ENCODE results near the gene PDZD2. TPM values are rescaled to one million over a fixed set of nuclear protein-coding genes. Genes with fewer than 3 reads are reported as not detected.

The PDZD2 gene
- total RNA-seq, 8 experiments from 2014 or later = 1.6 to 6.9 (median 3.2) TPM

- ATAC-seq (replicated peaks in 6 of 8) = no peak
- Histone ChIP-seq H3K4me1 (replicated peaks in 1 of 2) (no peaks in the 10 kb centered on the region), H3K27ac (no peak overlapping the region), H3K4me3 (no peak overlapping the region)
- WGBS, 10 experiments = 23 to 100% (median 71%) methylated on average over 1 to 4 of the region's 4 CpGs; no CpG with 5 or more reads in 2 of the 10 experiments
- in situ Hi-C loops (cut with MboI; ENCODE audit: low pct_unique_long_range_greater_than_20kb in 2 of 9, low sequenced_read_pairs in 9 of 9, unreplicated experiment in 9 of 9) = loop anchor here in 1 of 9 experiments (25.0 kb wide), 1 partner anchor 221 kb away; no protein-coding TSS in a partner anchor
Measured at GRCh38 chr5:32058101-32058500, 419.2 kb downstream of the PDZD2 start.

GRCh38 chr5:32058997-32059396 is 420.1 kb downstream of the PDZD2 start:
- no peak for ATAC-seq (replicated peaks in 6 of 8)
- Histone ChIP-seq H3K4me1 (replicated peaks in 1 of 2) (no peaks in the 10 kb centered on the region), H3K4me3 (no peak overlapping the region), H3K27ac (no peak overlapping the region)
- in situ Hi-C loops (cut with MboI; ENCODE audit: low pct_unique_long_range_greater_than_20kb in 2 of 9, low sequenced_read_pairs in 9 of 9, unreplicated experiment in 9 of 9) = loop anchor here in 1 of 9 experiments (25.0 kb wide), 1 partner anchor 222 kb away; no protein-coding TSS in a partner anchor
- WGBS, 10 experiments = 3 to 95% (median 61%) methylated on average over 3 of the region's 3 CpGs; no CpG with 5 or more reads in 4 of the 10 experiments

GRCh38 chr5:32059761-32060530 is 421.0 kb downstream of the PDZD2 start:
- Histone ChIP-seq H3K27ac (no peak overlapping the region), H3K4me3 (no peak overlapping the region), H3K4me1 (replicated peaks in 1 of 2) (no peaks in the 10 kb centered on the region)
- in situ Hi-C loops (cut with MboI; ENCODE audit: low pct_unique_long_range_greater_than_20kb in 2 of 9, low sequenced_read_pairs in 9 of 9, unreplicated experiment in 9 of 9) = loop anchor here in 1 of 9 experiments (25.0 kb wide), 1 partner anchor 223 kb away; no protein-coding TSS in a partner anchor
- ATAC-seq (replicated peaks in 6 of 8) = no peak
- 0 to 92% (median 74%) methylated on average over 2 to 4 of the region's 4 CpGs for WGBS, 10 experiments

GRCh38 chr5:32061236-32061635 is 422.3 kb downstream of the PDZD2 start:
- Histone ChIP-seq H3K27ac (no peak overlapping the region), H3K4me1 (replicated peaks in 1 of 2) (no peaks in the 10 kb centered on the region), H3K4me3 (no peak overlapping the region)
- 50 to 100% (median 93%) methylated on average over 1 to 2 of the region's 2 CpGs; no CpG with 5 or more reads in 4 of the 10 experiments for WGBS, 10 experiments
- in situ Hi-C loops (cut with MboI; ENCODE audit: low pct_unique_long_range_greater_than_20kb in 2 of 9, low sequenced_read_pairs in 9 of 9, unreplicated experiment in 9 of 9) = loop anchor here in 1 of 9 experiments (25.0 kb wide), 1 partner anchor 224 kb away; no protein-coding TSS in a partner anchor
- no peak for ATAC-seq (replicated peaks in 6 of 8)

- Histone ChIP-seq H3K27ac (no peak overlapping the region), H3K4me1 (replicated peaks in 1 of 2) (no peaks in the 10 kb centered on the region), H3K4me3 (no peak overlapping the region)
- no peak for ATAC-seq (replicated peaks in 6 of 8)
- in situ Hi-C loops (cut with MboI; ENCODE audit: low pct_unique_long_range_greater_than_20kb in 2 of 9, low sequenced_read_pairs in 9 of 9, unreplicated experiment in 9 of 9) = loop anchor here in 1 of 9 experiments (25.0 kb wide), 1 partner anchor 229 kb away; no protein-coding TSS in a partner anchor
- 38 to 87% (median 81%) methylated on average over 3 to 5 of the region's 5 CpGs; no CpG with 5 or more reads in 1 of the 10 experiments for WGBS, 10 experiments
Measured at GRCh38 chr5:32066448-32066847, 427.5 kb downstream of the PDZD2 start.

- Histone ChIP-seq H3K27ac (no peak overlapping the region), H3K4me3 (no peak overlapping the region), H3K4me1 (replicated peaks in 1 of 2) (no peaks in the 10 kb centered on the region)
- no peak for ATAC-seq (replicated peaks in 6 of 8)
- in situ Hi-C loops (cut with MboI; ENCODE audit: low pct_unique_long_range_greater_than_20kb in 2 of 9, low sequenced_read_pairs in 9 of 9, unreplicated experiment in 9 of 9) = loop anchor here in 1 of 9 experiments (25.0 kb wide), 1 partner anchor 231 kb away; no protein-coding TSS in a partner anchor
- WGBS, 10 experiments = 30 to 100% (median 92%) methylated on average over 1 to 5 of the region's 5 CpGs
Measured at GRCh38 chr5:32067774-32068470, 429.0 kb downstream of the PDZD2 start.

- Histone ChIP-seq H3K4me1 (replicated peaks in 1 of 2) (no peaks in the 10 kb centered on the region), H3K27ac (no peak overlapping the region), H3K4me3 (no peak overlapping the region)
- ATAC-seq (replicated peaks in 6 of 8) = no peak
- in situ Hi-C loops (cut with MboI; ENCODE audit: low pct_unique_long_range_greater_than_20kb in 2 of 9, low sequenced_read_pairs in 9 of 9, unreplicated experiment in 9 of 9) = loop anchor here in 1 of 9 experiments (25.0 kb wide), 1 partner anchor 231 kb away; no protein-coding TSS in a partner anchor
- 40 to 100% (median 89%) methylated on average over 1 to 2 of the region's 2 CpGs; no CpG with 5 or more reads in 5 of the 10 experiments for WGBS, 10 experiments
Measured at GRCh38 chr5:32068561-32068960, 429.6 kb downstream of the PDZD2 start.

GRCh38 chr5:32069396-32069795 is 430.5 kb downstream of the PDZD2 start:
- Histone ChIP-seq H3K27ac (no peak overlapping the region), H3K4me3 (no peak overlapping the region), H3K4me1 (replicated peaks in 1 of 2) (no peaks in the 10 kb centered on the region)
- in situ Hi-C loops (cut with MboI; ENCODE audit: low pct_unique_long_range_greater_than_20kb in 2 of 9, low sequenced_read_pairs in 9 of 9, unreplicated experiment in 9 of 9) = loop anchor here in 1 of 9 experiments (25.0 kb wide), 1 partner anchor 232 kb away; no protein-coding TSS in a partner anchor
- no peak for ATAC-seq (replicated peaks in 6 of 8)
- WGBS, 10 experiments = 71 to 100% (median 88%) methylated on average over 1 to 3 of the region's 3 CpGs; no CpG with 5 or more reads in 2 of the 10 experiments

GRCh38 chr5:32071351-32071944 is 432.5 kb downstream of the PDZD2 start:
- 42 to 98% (median 79%) methylated on average over 1 to 7 of the region's 7 CpGs for WGBS, 10 experiments
- ATAC-seq (replicated peaks in 6 of 8) = no peak
- Histone ChIP-seq H3K4me3 (no peak overlapping the region), H3K27ac (no peak overlapping the region), H3K4me1 (replicated peaks in 1 of 2) (no peaks in the 10 kb centered on the region)
- in situ Hi-C loops (cut with MboI; ENCODE audit: low pct_unique_long_range_greater_than_20kb in 2 of 9, low sequenced_read_pairs in 9 of 9, unreplicated experiment in 9 of 9) = loop anchor here in 2 of 9 experiments (10.0 to 25.0 kb wide), 2 partner anchors 234 to 247 kb away; no protein-coding TSS in a partner anchor

- ATAC-seq (replicated peaks in 6 of 8) = no peak
- WGBS, 10 experiments = 42 to 100% (median 89%) methylated on average over 2 to 11 of the region's 14 CpGs; no CpG with 5 or more reads in 1 of the 10 experiments
- in situ Hi-C loops (cut with MboI; ENCODE audit: low pct_unique_long_range_greater_than_20kb in 2 of 9, low sequenced_read_pairs in 9 of 9, unreplicated experiment in 9 of 9) = loop anchor here in 2 of 9 experiments (10.0 to 25.0 kb wide), 2 partner anchors 235 to 247 kb away; no protein-coding TSS in a partner anchor
- H3K4me3 ChIP-seq = no peak overlapping the region
- H3K27ac ChIP-seq = no peak overlapping the region
- H3K4me1 ChIP-seq (replicated peaks in 1 of 2) = no peaks in the 10 kb centered on the region
Measured at GRCh38 chr5:32072054-32072453, 433.1 kb downstream of the PDZD2 start.

GRCh38 chr5:32074401-32074800 is 435.5 kb downstream of the PDZD2 start:
- H3K4me3 ChIP-seq = no peak overlapping the region

More at GRCh38 chr5:32074401-32074800, 435.5 kb downstream of the PDZD2 start:
- in situ Hi-C loops (cut with MboI; ENCODE audit: low pct_unique_long_range_greater_than_20kb in 2 of 9, low sequenced_read_pairs in 9 of 9, unreplicated experiment in 9 of 9) = loop anchor here in 2 of 9 experiments (10.0 to 25.0 kb wide), 2 partner anchors 237 to 250 kb away; no protein-coding TSS in a partner anchor
- Histone ChIP-seq H3K27ac (no peak overlapping the region), H3K4me1 (replicated peaks in 1 of 2) (no peaks in the 10 kb centered on the region)
- ATAC-seq (replicated peaks in 6 of 8) = no peak
- 67 to 100% (median 81%) methylated on average over 1 to 4 of the region's 5 CpGs; no CpG with 5 or more reads in 5 of the 10 experiments for WGBS, 10 experiments

All from motor neuron (in vitro differentiated cells).